ENCODE measurements around the gene HIBCH. TPM values are rescaled to one million over a fixed set of nuclear protein-coding genes. Genes with fewer than 3 reads are reported as not detected.

HIBCH gene
- total and polyA plus RNA-seq, 2 of the 4 experiments (the other 2 are of a cell fraction), result 8.8 to 11.9 TPM

GRCh38 chr2:190355968-190356644, 36.5 kb upstream of the HIBCH start:
- CTCF ChIA-PET, result no interaction called here
- peak overlapping the region; percentile 44; the same call in 1 of the 2 replicates for H3K23ac ChIP-seq (ENCODE audit: low read depth, low read length)
- intact Hi-C loops (cut with micrococcal nuclease) (loop anchor here (10.0 kb wide), 1 partner anchor 449 kb away; no protein-coding TSS in a partner anchor), in situ Hi-C loops (cut with MboI; ENCODE audit: low sequenced_read_pairs) (no loop called here), dilution Hi-C loops (cut with HindIII; ENCODE audit: low sequenced_read_pairs, unreplicated experiment) (no loop called here)
- H3K9ac ChIP-seq (ENCODE audit: low read depth, low read length), result no peak overlapping the region
- H3K36me3 ChIP-seq (ENCODE audit: control insufficient read depth, insufficient read depth, low read length), result no peaks in the 10 kb centered on the region
- no peak overlapping the region for H3K27ac ChIP-seq (ENCODE audit: insufficient read depth, low read length)
- H2BK20ac ChIP-seq (ENCODE audit: low read depth, low read length), result peak overlapping the region; percentile 6
- peak overlapping the region; percentile 29; the same call in 1 of the 2 replicates for H3K14ac ChIP-seq (replicated peaks; ENCODE audit: low read depth, low read length)
- POLR2A ChIA-PET (ENCODE audit: unreplicated experiment), result no interaction called here
- H3K4me1 ChIP-seq (ENCODE audit: control insufficient read depth, insufficient read depth, low read length), result peaks cover 14% of the 10 kb centered on the region
- no peak overlapping the region for H3K4me2 ChIP-seq (ENCODE audit: low read depth, low read length)
- 0 out of 2 replicates have a peak overlapping the region, but pooled peaks have one; percentile 14 for H4K91ac ChIP-seq (ENCODE audit: insufficient read depth, low read depth, low read length)
- no peak overlapping the region for H2AK9ac ChIP-seq (replicated peaks; ENCODE audit: low read depth, low read length, poor library complexity)
- no peaks in the 10 kb centered on the region for H3K27me3 ChIP-seq (ENCODE audit: control insufficient read depth, insufficient read depth, low read length)
- no peaks in the 10 kb centered on the region for H3K9me3 ChIP-seq (ENCODE audit: control insufficient read depth, insufficient read depth, low read length)
- H3K79me1 ChIP-seq (ENCODE audit: low read depth in 1 of 2, low read length in 2 of 2), result peaks cover 15 to 42% of the 10 kb centered on the region in 2 experiments
- TF ChIP-seq BHLHE40 (IDR thresholded peaks at IDR 0.05; ENCODE audit: low read depth, low read length) (no peak), CEBPB (IDR thresholded peaks at IDR 0.05; ENCODE audit: low read depth, low read length) (peak; percentile 68)
- H3K9me1 ChIP-seq (ENCODE audit: insufficient read depth, low read length), result peaks cover 19% of the 10 kb centered on the region; the same call in 1 of the 2 replicates
- DNase-seq, result no peak
- BruUV-seq (replicated peaks), result no TSS peak
- H4K5ac ChIP-seq (ENCODE audit: low read depth, low read length), result peak overlapping the region; percentile 26; the same call in 1 of the 2 replicates
- H2AK5ac ChIP-seq (ENCODE audit: low read depth, low read length), result peak overlapping the region; percentile 52; the same call in 1 of the 2 replicates
- H2BK15ac ChIP-seq (ENCODE audit: low read depth, low read length), result no peak overlapping the region
- H3K4ac ChIP-seq (ENCODE audit: low read depth, low read length), result peak overlapping the region; percentile 50; the same call in 1 of the 2 replicates
- H2AFZ ChIP-seq (replicated peaks; ENCODE audit: low read length, poor library complexity), result no peak overlapping the region
- ATAC-seq (ENCODE audit: low read depth), result no peak
- H2BK5ac ChIP-seq (ENCODE audit: low read depth, low read length, poor library complexity, severe bottlenecking), result no peak overlapping the region
- H3K56ac ChIP-seq (ENCODE audit: extremely low read depth, insufficient read depth, low read length), result no peak overlapping the region
- WGBS, 2 experiments (ENCODE audit: extremely low coverage in 2 of 2, insufficient read length in 1 of 2), result 69% methylated on average over 5 of the region's 6 CpGs; no CpG with 5 or more reads in 1 of the 2 experiments
- peak overlapping the region; percentile 10; the same call in 1 of the 2 replicates for H2BK120ac ChIP-seq (ENCODE audit: low read depth, low read length)
- H3K4me3 ChIP-seq (ENCODE audit: insufficient read depth, low read depth, low read length), result no peak overlapping the region
- H4K20me1 ChIP-seq (ENCODE audit: insufficient read depth, low read length), result 0 out of 2 replicates have a peak, but pooled peaks cover 3% of the 10 kb centered on the region
- H4K8ac ChIP-seq (ENCODE audit: low read depth in 2 of 2, low read length in 2 of 2), result peak overlapping the region in 1 of 2 experiments; percentile 24; a peak in 1 of 4 replicates
- no peak overlapping the region for H3K18ac ChIP-seq (ENCODE audit: low read depth, low read length)
